GM06990 (cell line): ENCODE measurements around the gene EHBP1.
A peak's percentile ranks its signal among the peaks of the same experiment; 100 is the strongest.
"Not testable (repeated sequence)": the region's sequence is repeated elsewhere in the genome, so short reads cannot be mapped to it uniquely, and the experiment has no call there.

ENCODE experiments used
- DNase-seq: peaks from one replicate; pipeline ENCODE4 v3.0.0-alpha.2; 2011; ENCODE audit not compliant: insufficient read length; ENCODE audit errors: extremely low read depth
- H3K27me3 ChIP-seq: replicated peaks from 2 replicates; pipeline ENCODE4 v1.6.0; 2011; ENCODE audit warnings: low read length; ENCODE audit not compliant: control insufficient read depth, insufficient read depth
- H3K36me3 ChIP-seq: 2 replicates; pipeline ENCODE4 v1.5.1; 2011; ENCODE audit warnings: low read length; ENCODE audit not compliant: control insufficient read depth, insufficient read depth
- H3K4me3 ChIP-seq: replicated peaks from 2 replicates; pipeline ENCODE4 v1.5.1; 2011; ENCODE audit warnings: low read depth, mild to moderate bottlenecking, control low read depth, low read length
- CTCF ChIP-seq: IDR thresholded peaks from 2 replicates; pipeline ENCODE4 v1.5.1; 2011; ENCODE audit warnings: low read length, control low read depth, mild to moderate bottlenecking, inconsistent platforms; ENCODE audit not compliant: insufficient read depth, poor library complexity, severe bottlenecking

EHBP1 gene

GRCh38 chr2:63066265-63066664, 360.8 kb downstream of the EHBP1 start:
- no peak for TF ChIP-seq CTCF

GRCh38 chr2:63066838-63067237, 361.3 kb downstream of the EHBP1 start:
- no peaks in the 10 kb centered on the region for H3K36me3 ChIP-seq
- no peaks in the 10 kb centered on the region for H3K27me3 ChIP-seq
- TF ChIP-seq CTCF = no peak
- DNase-seq = no peak
- H3K4me3 ChIP-seq = no peak overlapping the region

More at GRCh38 chr2:63066265-63066664, 360.8 kb downstream of the EHBP1 start:
- Histone ChIP-seq H3K27me3 (no peaks in the 10 kb centered on the region), H3K4me3 (no peak overlapping the region), H3K36me3 (no peaks in the 10 kb centered on the region)
- no peak for DNase-seq

- Histone ChIP-seq H3K4me3 (no peak overlapping the region), H3K36me3 (no peaks in the 10 kb centered on the region), H3K27me3 (no peaks in the 10 kb centered on the region)
- no peak for TF ChIP-seq CTCF
- no peak for DNase-seq
These were observed 366.2 kb downstream of the EHBP1 start for GRCh38 chr2:63071664-63072063.

- H3K4me3 ChIP-seq = no peak overlapping the region
- no peaks in the 10 kb centered on the region for H3K27me3 ChIP-seq
- DNase-seq = no peak
- H3K36me3 ChIP-seq = no peaks in the 10 kb centered on the region
- TF ChIP-seq CTCF = no peak
These were observed 368.5 kb downstream of the EHBP1 start for GRCh38 chr2:63073994-63074393.

- not testable (repeated sequence) for H3K36me3 ChIP-seq, DNase-seq, H3K27me3 ChIP-seq, H3K4me3 ChIP-seq
These were observed 368.9 kb downstream of the EHBP1 start for GRCh38 chr2:63074399-63074798.

- Histone ChIP-seq H3K4me3 (no peak overlapping the region), H3K27me3 (no peaks in the 10 kb centered on the region), H3K36me3 (no peaks in the 10 kb centered on the region)
- TF ChIP-seq CTCF = peak; percentile 74
- no peak for DNase-seq
These were observed 373.5 kb downstream of the EHBP1 start for GRCh38 chr2:63078852-63079606.
